Body of pancreas (tissue), 4 donors: ENCODE measurements around the gene FBLN1.

Experiments used
- CTCF ChIP-seq, 7 experiments: fragments of 450-650 bp in 4 of 7; fragments of 200-600 bp in 3 of 7; sonication (generic) in 3 of 7; IDR thresholded peaks; one replicate each; pipeline ENCODE4 v1.5.1; 2016 to 2019; ENCODE audit warnings: antibody characterized with exemption in 7 of 7
- POLR2A ChIP-seq, 3 donors: fragments of 450-650 bp; IDR thresholded peaks; one replicate each; pipeline ENCODE4 v1.6.1; 2016; ENCODE audit warnings: antibody characterized with exemption in 3 of 3, mild to moderate bottlenecking in 2 of 3

GRCh38 chr22:45475063-45475747, 27.5 kb upstream of the FBLN1 start:
- TF ChIP-seq CTCF (IDR thresholded peaks at IDR 0.05) (no peak), POLR2A (IDR thresholded peaks at IDR 0.05) (no peak)
